Cardiac fibroblast (primary cell): ENCODE results near the gene BBOX1.
"Not testable (repeated sequence)": the region's sequence is repeated elsewhere in the genome, so short reads cannot be mapped to it uniquely, and the experiment has no call there.

Experiments
- DNase-seq, 2 donors: peaks; one replicate each; pipeline versions ENCODE4 v3.0.0 to v3.0.0-alpha.2; 2010; ENCODE audit warnings: low read depth in 2 of 2
- H3K4me3 ChIP-seq, 2 donors: replicated peaks in 1 of 2; 1 replicate in 1 of 2; 2 replicates in 1 of 2; pipeline ENCODE4 v1.5.1; 2011; ENCODE audit warnings: low read depth in 2 of 2, low read length in 2 of 2, mild to moderate bottlenecking in 2 of 2, moderate library complexity in 1 of 2
- CTCF ChIP-seq: IDR thresholded peaks from one replicate; pipeline ENCODE4 v1.5.1; 2011; ENCODE audit warnings: low read depth, mild to moderate bottlenecking, low read length, inconsistent platforms

BBOX1 gene

GRCh38 chr11:27118949-27119348, 78.3 kb downstream of the BBOX1 start:
- H3K4me3 ChIP-seq: no peak overlapping the region
- DNase-seq: no peak
- no peak for TF ChIP-seq CTCF

- TF ChIP-seq CTCF: no peak
- no peak for DNase-seq
- H3K4me3 ChIP-seq: no peak overlapping the region
These were observed 78.8 kb downstream of the BBOX1 start for GRCh38 chr11:27119396-27119795.

GRCh38 chr11:27120211-27120610, 79.6 kb downstream of the BBOX1 start:
- H3K4me3 ChIP-seq: no peak overlapping the region
- DNase-seq: peak in 1 of 2 donors; percentile 35
- no peak for TF ChIP-seq CTCF

GRCh38 chr11:27122001-27122400, 81.4 kb downstream of the BBOX1 start:
- DNase-seq: peak in 1 of 2 donors; percentile 12
- H3K4me3 ChIP-seq: no peak overlapping the region
- no peak for TF ChIP-seq CTCF

- peak; percentile 56 to 69 for DNase-seq
- H3K4me3 ChIP-seq: no peak overlapping the region
- no peak for TF ChIP-seq CTCF
These were observed 84.1 kb downstream of the BBOX1 start for GRCh38 chr11:27124514-27125264.

GRCh38 chr11:27129686-27130085, 89.1 kb downstream of the BBOX1 start:
- no peak for TF ChIP-seq CTCF

GRCh38 chr11:27130806-27131205, 90.2 kb downstream of the BBOX1 start:
- no peak for TF ChIP-seq CTCF
- no peak for DNase-seq
- H3K4me3 ChIP-seq: no peak overlapping the region

More at GRCh38 chr11:27129686-27130085, 89.1 kb downstream of the BBOX1 start:
- no peak for DNase-seq
- no peak overlapping the region for H3K4me3 ChIP-seq

GRCh38 chr11:27135924-27136329, 95.3 kb downstream of the BBOX1 start:
- not testable (repeated sequence) for H3K4me3 ChIP-seq, DNase-seq
